GM13977 (cell line): Measurements from ENCODE around the gene THBS4.

Source experiments
- DNase-seq: peaks from one replicate; pipeline ENCODE4 v3.0.0; 2012; ENCODE audit warnings: low spot score
- in situ Hi-C: fragments of 300-500 bp; cut with MboI; formaldehyde crosslinking; loops from one replicate; pipeline ENCODE4 v1.12.0; 2022; ENCODE audit warnings: low sequenced_read_pairs, low pct_unique_long_range_greater_than_20kb, mixed read lengths, inconsistent platforms; ENCODE audit not compliant: unreplicated experiment
- TF ChIP-seq, protein P1 (sequence below): IDR thresholded peaks from 2 replicates; pipeline ENCODE4 v1.5.1; 2012; ENCODE audit warnings: mild to moderate bottlenecking, control low read depth; ENCODE audit not compliant: insufficient read depth; ENCODE audit errors: extremely low read depth, missing control alignments

The THBS4 gene

GRCh38 chr5:80002677-80003076, 32.5 kb upstream of the THBS4 start:
- DNase-seq: no peak
- in situ Hi-C loops: no loop called here
- TF ChIP-seq, protein P1, sequence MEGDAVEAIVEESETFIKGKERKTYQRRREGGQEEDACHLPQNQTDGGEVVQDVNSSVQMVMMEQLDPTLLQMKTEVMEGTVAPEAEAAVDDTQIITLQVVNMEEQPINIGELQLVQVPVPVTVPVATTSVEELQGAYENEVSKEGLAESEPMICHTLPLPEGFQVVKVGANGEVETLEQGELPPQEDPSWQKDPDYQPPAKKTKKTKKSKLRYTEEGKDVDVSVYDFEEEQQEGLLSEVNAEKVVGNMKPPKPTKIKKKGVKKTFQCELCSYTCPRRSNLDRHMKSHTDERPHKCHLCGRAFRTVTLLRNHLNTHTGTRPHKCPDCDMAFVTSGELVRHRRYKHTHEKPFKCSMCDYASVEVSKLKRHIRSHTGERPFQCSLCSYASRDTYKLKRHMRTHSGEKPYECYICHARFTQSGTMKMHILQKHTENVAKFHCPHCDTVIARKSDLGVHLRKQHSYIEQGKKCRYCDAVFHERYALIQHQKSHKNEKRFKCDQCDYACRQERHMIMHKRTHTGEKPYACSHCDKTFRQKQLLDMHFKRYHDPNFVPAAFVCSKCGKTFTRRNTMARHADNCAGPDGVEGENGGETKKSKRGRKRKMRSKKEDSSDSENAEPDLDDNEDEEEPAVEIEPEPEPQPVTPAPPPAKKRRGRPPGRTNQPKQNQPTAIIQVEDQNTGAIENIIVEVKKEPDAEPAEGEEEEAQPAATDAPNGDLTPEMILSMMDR: no peak

- in situ Hi-C loops: no loop called here
- TF ChIP-seq, protein P1: no peak
- no peak for DNase-seq
Measured at GRCh38 chr5:80008995-80009765, 26.0 kb upstream of the THBS4 start.

DNA sequence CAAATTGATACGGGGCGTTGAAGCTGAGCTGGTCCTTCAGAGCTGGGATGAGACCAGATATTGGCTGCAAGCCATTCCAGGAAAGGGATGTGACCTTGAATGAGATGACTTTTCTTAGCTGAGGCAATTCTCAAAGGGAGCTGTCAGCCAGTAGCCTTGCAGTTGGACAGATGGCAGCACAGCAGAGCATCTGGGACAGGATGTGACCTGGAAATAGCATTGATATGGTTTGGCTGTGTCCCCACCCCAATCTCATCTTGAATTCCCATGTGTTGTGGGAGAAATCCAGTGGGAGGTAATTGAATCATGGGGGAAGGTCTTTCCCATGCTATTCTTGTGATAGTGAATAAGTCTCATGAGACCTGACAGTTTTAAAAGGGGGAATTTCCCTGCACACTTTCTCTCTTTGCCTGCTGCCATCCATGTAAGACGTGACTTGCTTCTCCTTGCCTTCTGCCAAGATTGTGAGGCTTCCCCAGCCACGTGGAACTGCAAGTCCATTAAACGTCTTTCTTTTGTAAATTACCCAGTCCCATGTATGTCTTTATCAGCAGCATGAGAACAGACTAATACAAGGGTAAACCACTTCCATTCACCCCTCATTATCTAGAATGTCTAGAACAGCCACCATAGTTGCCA, 24.3 kb upstream of the THBS4 start:
- TF ChIP-seq, protein P1: no peak
- in situ Hi-C loops: no loop called here
- DNase-seq: no peak

- in situ Hi-C loops: no loop called here
- no peak for DNase-seq
- TF ChIP-seq, protein P1: no peak
Measured at GRCh38 chr5:80025069-80025468, 10.1 kb upstream of the THBS4 start.

DNA sequence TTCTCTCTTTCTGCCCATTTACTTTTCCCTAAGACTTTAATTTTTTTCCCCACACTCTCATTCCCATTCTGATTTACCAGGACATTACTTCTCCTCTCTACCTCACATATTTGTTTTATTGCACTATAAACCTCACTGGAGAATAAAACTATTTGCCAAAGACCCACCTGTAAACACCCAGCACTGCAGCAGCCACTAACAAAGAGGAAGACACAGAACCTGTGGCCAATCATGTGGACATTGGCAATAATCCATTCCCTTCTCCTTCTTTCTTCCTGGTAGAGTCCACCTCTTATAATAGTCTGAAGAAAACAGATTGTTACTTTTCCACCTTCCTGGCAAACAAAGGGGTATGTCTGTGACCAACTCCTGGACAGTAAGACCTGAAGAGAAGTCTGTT, 8.3 kb upstream of the THBS4 start:
- TF ChIP-seq, protein P1: no peak
- no peak for DNase-seq
- in situ Hi-C loops: no loop called here

DNA sequence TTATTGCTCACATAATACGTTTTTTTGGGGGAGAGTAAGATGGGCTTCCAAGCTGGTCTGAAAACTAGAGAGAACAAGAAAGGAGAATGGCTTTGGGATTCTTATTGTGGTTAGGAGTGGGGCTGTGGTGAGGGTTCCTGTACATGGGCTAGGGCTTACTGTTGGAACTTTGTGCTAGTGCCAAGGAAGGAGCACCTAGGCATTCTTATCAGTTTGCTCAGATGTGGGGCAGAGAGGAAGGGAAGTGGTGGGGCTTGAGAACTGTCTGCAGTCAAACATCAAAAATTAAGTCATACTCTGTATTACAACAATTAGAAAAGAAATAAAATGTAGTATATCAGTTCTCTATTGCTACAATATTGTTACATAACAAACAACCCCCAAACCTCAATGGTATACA, 4.0 kb upstream of the THBS4 start:
- in situ Hi-C loops: no loop called here
- TF ChIP-seq, protein P1: no peak
- no peak for DNase-seq
